ENCODE measurements around the gene ZNF343. TPM values are rescaled to one million over a fixed set of nuclear protein-coding genes. Genes with fewer than 3 reads are reported as not detected.

The ZNF343 gene
- total RNA-seq, 1 experiment from 2014 or later = 12.0 TPM

GRCh38 chr20:2536560-2536986, 27.9 kb upstream of the ZNF343 start, which contains the start of gene TMC2:
Gene TMC2, plus strand, starts transcription at chr20:2536573. Its CDS starts 49 bp downstream, at chr20:2536622.
- peaks cover 15% of the 10 kb centered on the region; the same call in 1 of the 2 replicates for H3K27me3 ChIP-seq (ENCODE audit: insufficient read depth, low read length)
- CTCF ChIA-PET = interaction anchor here (1.5 to 3.8 kb wide), 2 partner anchors 12 to 14 kb away, joined by 3 to 22 read pairs; no protein-coding TSS in a partner anchor
- no peak within 1 kb of the TSS for H3K27ac ChIP-seq (ENCODE audit: low read depth, low read length)

More at GRCh38 chr20:2536560-2536986, 27.9 kb upstream of the ZNF343 start, which contains the start of gene TMC2:
- no peaks in the 10 kb centered on the region for H4K20me1 ChIP-seq (ENCODE audit: insufficient read depth)
- BruUV-seq (replicated peaks) = no TSS peak
- no peak within 1 kb of the TSS for H3K4me3 ChIP-seq (replicated peaks in 1 of 2; ENCODE audit: low read depth in 1 of 2, low read length in 2 of 2)
- H3K9ac ChIP-seq (ENCODE audit: low read length) = no peak within 1 kb of the TSS
- no peaks in the 10 kb centered on the region for H3K79me2 ChIP-seq (ENCODE audit: insufficient read depth, low read length)
- H3K36me3 ChIP-seq (ENCODE audit: control insufficient read depth in 1 of 2, insufficient read depth in 2 of 2, low read length in 2 of 2) = no peaks in the 10 kb centered on the region
- H2AFZ ChIP-seq (ENCODE audit: low read depth, low read length, poor library complexity, severe bottlenecking) = no peak within 1 kb of the TSS
- intact Hi-C loops (cut with micrococcal nuclease) = no loop called here
- no peak for TF ChIP-seq POLR2AphosphoS5 (IDR thresholded peaks at IDR 0.05; ENCODE audit: low read depth, low read length)
- TF ChIP-seq ZFX (IDR thresholded peaks at IDR 0.05) = no peak
- TF ChIP-seq CTCF (IDR thresholded peaks at IDR 0.05 in 2 of 3, conservative IDR thresholded peaks at IDR 0.05 in 1 of 3; ENCODE audit: borderline replicate concordance in 1 of 3, insufficient read depth in 1 of 3, low read depth in 2 of 3, low read length in 2 of 3) = no peak
- TF ChIP-seq ZBTB33 (IDR thresholded peaks at IDR 0.05; ENCODE audit: extremely low read depth, insufficient replicate concordance, low read length) = no peak
- TF ChIP-seq TCF7L2 (IDR thresholded peaks at IDR 0.05; ENCODE audit: borderline replicate concordance, extremely low read depth, insufficient read depth, insufficient read length) = no peak
- no peak for TF ChIP-seq EZH2phosphoT487 (IDR thresholded peaks at IDR 0.05; ENCODE audit: borderline replicate concordance)
- TF ChIP-seq YY1 (IDR thresholded peaks at IDR 0.05; ENCODE audit: extremely low read depth, insufficient replicate concordance, low read depth, low read length) = no peak
- no peak for TF ChIP-seq CEBPB (IDR thresholded peaks at IDR 0.05; ENCODE audit: low read depth)
- no peak for TF ChIP-seq SIN3A (IDR thresholded peaks at IDR 0.05; ENCODE audit: low read depth)
- TF ChIP-seq SP1 (IDR thresholded peaks at IDR 0.05; ENCODE audit: low read depth) = no peak
- TF ChIP-seq FOSL1 (IDR thresholded peaks at IDR 0.05; ENCODE audit: low read depth) = no peak
- no peak for TF ChIP-seq ZNF274 (IDR thresholded peaks at IDR 0.05; ENCODE audit: low read depth, low read length)
- no peak for TF ChIP-seq SRF (IDR thresholded peaks at IDR 0.05; ENCODE audit: low read depth)
- no peak for TF ChIP-seq RAD21 (IDR thresholded peaks at IDR 0.05; ENCODE audit: low read depth)
- TF ChIP-seq JUND (IDR thresholded peaks at IDR 0.05) = no peak
- no peak for TF ChIP-seq POLR2A (IDR thresholded peaks at IDR 0.05; ENCODE audit: borderline replicate concordance, extremely low read depth, insufficient read depth, insufficient read length)
- TF ChIP-seq ATF3 (IDR thresholded peaks at IDR 0.05) = no peak
- no peaks in the 10 kb centered on the region for H3K4me1 ChIP-seq (ENCODE audit: control insufficient read depth in 1 of 2, insufficient read depth in 2 of 2, low read length in 2 of 2)
- no peaks in the 10 kb centered on the region for H3K9me2 ChIP-seq (ENCODE audit: insufficient read depth)
- ChIA-PET POLR2A (no interaction called here), RAD21 (ENCODE audit: low non-redundant PET in 1 of 2, low total read pairs in 2 of 2, uncharacterized antibody in 2 of 2, unreplicated experiment in 2 of 2) (no interaction called here)
- no peaks in the 10 kb centered on the region for H3K9me3 ChIP-seq (ENCODE audit: control insufficient read depth in 1 of 2, insufficient read depth in 1 of 2, low read depth in 1 of 2, low read length in 2 of 2)
- no peak within 1 kb of the TSS for H3K4me2 ChIP-seq (ENCODE audit: low read length)
- DNase-seq (ENCODE audit: low read depth, low spot score) (no peak), ATAC-seq (no peak)
